ENCODE data around the gene GNB2.

Gene GNB2

DNA sequence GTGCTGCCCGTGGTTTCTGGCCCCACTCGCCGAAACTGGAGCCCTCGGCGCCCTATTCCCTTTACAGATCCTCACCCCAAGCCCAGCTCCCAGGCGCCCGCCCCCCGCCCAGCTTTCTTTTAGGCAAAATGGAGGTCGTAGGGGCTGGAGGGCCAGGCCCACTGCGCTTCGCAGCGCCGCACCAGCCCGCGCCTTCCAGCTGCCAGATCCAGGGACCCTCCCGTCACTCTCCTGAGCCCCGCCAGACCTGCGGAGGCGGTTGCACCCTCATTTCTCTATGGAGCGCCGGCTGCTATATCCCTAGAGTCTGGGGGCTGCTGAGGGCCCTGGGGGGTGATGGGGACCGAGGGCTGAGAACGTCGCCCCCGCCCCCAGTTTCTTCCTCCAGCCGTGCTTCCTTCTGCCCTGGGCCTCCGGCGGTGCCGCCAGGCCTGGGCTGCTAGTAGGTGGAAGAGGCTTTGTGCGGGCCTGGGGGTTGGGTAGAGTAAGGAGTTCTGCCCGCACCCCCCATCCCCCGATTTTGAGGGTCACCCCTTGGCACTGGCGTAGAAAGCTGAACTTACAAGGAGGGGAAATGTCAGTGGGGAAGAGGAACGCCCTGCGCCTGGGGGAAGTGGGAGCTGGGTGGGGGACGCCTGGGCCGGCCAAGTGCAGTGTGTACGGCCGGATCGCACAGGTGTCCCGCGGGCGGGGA lies 1.0 kb downstream of the GNB2 start:
- TF ChIP-seq, protein P1, sequence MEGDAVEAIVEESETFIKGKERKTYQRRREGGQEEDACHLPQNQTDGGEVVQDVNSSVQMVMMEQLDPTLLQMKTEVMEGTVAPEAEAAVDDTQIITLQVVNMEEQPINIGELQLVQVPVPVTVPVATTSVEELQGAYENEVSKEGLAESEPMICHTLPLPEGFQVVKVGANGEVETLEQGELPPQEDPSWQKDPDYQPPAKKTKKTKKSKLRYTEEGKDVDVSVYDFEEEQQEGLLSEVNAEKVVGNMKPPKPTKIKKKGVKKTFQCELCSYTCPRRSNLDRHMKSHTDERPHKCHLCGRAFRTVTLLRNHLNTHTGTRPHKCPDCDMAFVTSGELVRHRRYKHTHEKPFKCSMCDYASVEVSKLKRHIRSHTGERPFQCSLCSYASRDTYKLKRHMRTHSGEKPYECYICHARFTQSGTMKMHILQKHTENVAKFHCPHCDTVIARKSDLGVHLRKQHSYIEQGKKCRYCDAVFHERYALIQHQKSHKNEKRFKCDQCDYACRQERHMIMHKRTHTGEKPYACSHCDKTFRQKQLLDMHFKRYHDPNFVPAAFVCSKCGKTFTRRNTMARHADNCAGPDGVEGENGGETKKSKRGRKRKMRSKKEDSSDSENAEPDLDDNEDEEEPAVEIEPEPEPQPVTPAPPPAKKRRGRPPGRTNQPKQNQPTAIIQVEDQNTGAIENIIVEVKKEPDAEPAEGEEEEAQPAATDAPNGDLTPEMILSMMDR (IDR thresholded peaks at IDR 0.05; ENCODE audit: borderline replicate concordance, control extremely low read depth, extremely low read depth, insufficient read depth, missing control alignments): no peak
- in situ Hi-C loops (cut with MboI; ENCODE audit: low sequenced_read_pairs, unreplicated experiment): no loop called here
- DNase-seq (ENCODE audit: low spot score): no peak

- in situ Hi-C loops (cut with MboI; ENCODE audit: low sequenced_read_pairs, unreplicated experiment): no loop called here
- TF ChIP-seq, protein P1 (IDR thresholded peaks at IDR 0.05; ENCODE audit: borderline replicate concordance, control extremely low read depth, extremely low read depth, insufficient read depth, missing control alignments): no peak
- no peak for DNase-seq (ENCODE audit: low spot score)
Measured at GRCh38 chr7:100675105-100675451, 1.5 kb downstream of the GNB2 start.

DNA sequence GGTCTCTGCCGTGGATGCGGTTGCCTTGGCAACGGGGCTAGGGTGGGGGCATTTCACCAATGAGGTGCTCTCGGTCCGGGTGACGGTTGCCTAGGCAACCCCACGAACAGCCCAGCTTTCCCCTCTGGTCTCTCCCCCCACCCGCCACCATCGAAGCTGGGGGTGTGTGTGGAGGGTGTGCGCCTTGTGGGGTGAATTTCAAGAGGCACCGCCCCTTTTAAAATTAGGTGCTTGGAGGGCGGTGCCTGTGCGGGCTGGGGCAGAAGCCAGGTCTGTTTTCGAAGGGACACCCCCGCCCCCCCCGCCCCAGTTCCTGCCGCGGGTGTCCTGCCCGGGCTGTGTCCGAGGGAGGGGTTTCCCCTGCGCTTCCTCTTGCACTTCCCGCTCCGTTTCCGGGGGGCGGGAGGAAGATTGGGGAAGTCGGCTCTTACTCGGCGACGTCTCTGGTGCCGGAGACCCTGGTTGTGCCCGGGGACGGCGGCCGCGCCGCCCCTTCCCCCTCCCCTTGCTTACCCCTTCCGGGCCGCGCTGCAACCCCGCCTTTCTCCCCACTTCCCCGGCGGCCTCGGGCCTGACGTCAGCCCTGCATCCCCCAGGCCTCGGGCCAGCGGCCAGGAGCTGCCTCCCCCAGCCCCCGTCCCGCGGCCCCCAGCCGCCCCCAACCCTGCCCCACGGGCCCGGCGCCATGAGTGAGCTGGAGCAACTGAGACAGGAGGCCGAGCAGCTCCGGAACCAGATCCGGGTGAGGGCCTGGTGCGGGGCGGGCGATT lies 2.2 kb downstream of the GNB2 start:
- TF ChIP-seq, protein P1 (IDR thresholded peaks at IDR 0.05; ENCODE audit: borderline replicate concordance, control extremely low read depth, extremely low read depth, insufficient read depth, missing control alignments): no peak
- in situ Hi-C loops (cut with MboI; ENCODE audit: low sequenced_read_pairs, unreplicated experiment): no loop called here
- DNase-seq (ENCODE audit: low spot score): peak; percentile 85

GRCh38 chr7:100676501-100677306 lies 3.2 kb downstream of the GNB2 start:
- DNase-seq (ENCODE audit: low spot score): no peak
- TF ChIP-seq, protein P1 (IDR thresholded peaks at IDR 0.05; ENCODE audit: borderline replicate concordance, control extremely low read depth, extremely low read depth, insufficient read depth, missing control alignments): no peak
- in situ Hi-C loops (cut with MboI; ENCODE audit: low sequenced_read_pairs, unreplicated experiment): no loop called here

DNA sequence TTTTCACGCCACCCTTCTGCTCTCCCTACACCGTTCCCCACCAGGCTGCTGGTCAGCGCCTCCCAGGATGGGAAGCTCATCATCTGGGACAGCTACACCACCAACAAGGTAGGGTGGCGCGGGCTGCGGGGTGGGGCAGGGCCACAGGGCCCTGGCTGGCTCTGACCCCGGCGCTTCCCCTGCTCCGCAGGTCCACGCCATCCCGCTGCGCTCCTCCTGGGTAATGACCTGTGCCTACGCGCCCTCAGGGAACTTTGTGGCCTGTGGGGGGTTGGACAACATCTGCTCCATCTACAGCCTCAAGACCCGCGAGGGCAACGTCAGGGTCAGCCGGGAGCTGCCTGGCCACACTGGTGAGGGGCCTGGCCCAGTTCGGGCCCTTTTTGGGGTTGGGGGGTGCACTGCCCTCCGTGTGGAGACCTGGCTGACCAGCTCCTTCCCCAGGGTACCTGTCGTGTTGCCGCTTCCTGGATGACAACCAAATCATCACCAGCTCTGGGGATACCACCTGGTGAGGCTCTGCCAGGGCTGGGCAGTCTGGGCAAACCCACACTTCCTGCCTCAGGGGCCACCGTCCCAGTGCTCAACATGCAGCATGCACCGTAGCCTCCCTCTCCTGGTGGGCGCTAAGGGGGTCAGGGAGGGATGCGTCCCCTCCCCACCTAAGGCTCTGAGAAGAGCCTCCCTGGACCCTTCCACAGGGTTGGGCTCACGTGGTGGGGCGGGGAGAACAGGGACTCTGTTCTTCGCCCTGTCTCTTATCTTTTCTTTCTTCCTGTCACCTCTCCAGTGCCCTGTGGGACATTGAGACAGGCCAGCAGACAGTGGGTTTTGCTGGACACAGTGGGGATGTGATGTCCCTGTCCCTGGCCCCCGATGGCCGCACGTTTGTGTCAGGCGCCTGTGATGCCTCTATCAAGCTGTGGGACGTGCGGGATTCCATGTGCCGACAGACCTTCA lies 4.0 kb downstream of the GNB2 start:
- TF ChIP-seq, protein P1 (IDR thresholded peaks at IDR 0.05; ENCODE audit: borderline replicate concordance, control extremely low read depth, extremely low read depth, insufficient read depth, missing control alignments): no peak
- in situ Hi-C loops (cut with MboI; ENCODE audit: low sequenced_read_pairs, unreplicated experiment): no loop called here
- DNase-seq (ENCODE audit: low spot score): no peak

Measured in GM13976 (cell line).